ENCODE measurements around the gene NAT16. TPM values are rescaled to one million over a fixed set of nuclear protein-coding genes. Genes with fewer than 3 reads are reported as not detected.

Gene NAT16
- total and polyA plus RNA-seq, 9 of the 15 experiments (the other 6 are each of a cell fraction or from before 2014, with no cell fraction given), result 0.04 TPM; not detected in 8

Small RNA genes within 50 kb of the gene (microRNA-seq; reads per million reads assigned to microRNA genes)
- gene MIR4653 (ENCODE audit: borderline microRNAs expressed), result not detected

Small RNA genes within 50 kb of the gene (small RNA-seq; reads per million reads assigned to genes)
- gene MIR4653, result not detected

Other genes starting within 250 kb of the NAT16 start
Only the 7 nearest of the 14 such genes appear.
- 0.73 and 0.91 TPM in 2 replicates for gene SERPINE1, start 53.2 kb downstream of the NAT16 start, total RNA-seq (2014; rRNA removed)
- 0.44 and 0.67 TPM in 2 replicates for gene SERPINE1, start 53.2 kb downstream of the NAT16 start, total RNA-seq (2014; rRNA removed; fragmentation: Illumina TruSeq; extraction: Trizol)
- gene SERPINE1, start 53.2 kb downstream of the NAT16 start, total RNA-seq (2015; rRNA removed; fragmentation: Illumina TruSeq; extraction: Trizol), result 0.22 and 0.23 TPM in 2 replicates
- 0.98 and 1.3 TPM in 2 replicates for gene SERPINE1, start 53.2 kb downstream of the NAT16 start, total RNA-seq (2021)
- 2.2 and 4.8 TPM in 2 replicates for gene SERPINE1, start 53.2 kb downstream of the NAT16 start, polyA plus RNA-seq (2011; rRNA removed)
- gene SERPINE1, start 53.2 kb downstream of the NAT16 start, polyA plus RNA-seq (2014; fragmentation: Illumina TruSeq; extraction: Trizol), result 1.0 and 1.1 TPM in 2 replicates
- 1 to 10 TPM in 1 of 2 experiments, under 1 TPM in 1; 0.89 to 1.6 TPM for gene SERPINE1, start 53.2 kb downstream of the NAT16 start, polyA plus RNA-seq (2014; fragmentation: Nextera tagmentation; extraction: Ambion mirVana)
- 0.54 and 0.62 TPM in 2 replicates for gene SERPINE1, start 53.2 kb downstream of the NAT16 start, polyA plus RNA-seq (2014; rRNA removed)
- 149 and 163 TPM in 2 replicates for gene AP1S1, start 25.8 kb downstream of the NAT16 start, total RNA-seq (2014; rRNA removed)
- gene AP1S1, start 25.8 kb downstream of the NAT16 start, total RNA-seq (2014; rRNA removed; fragmentation: Illumina TruSeq; extraction: Trizol), result 68.6 and 77.7 TPM in 2 replicates
- gene AP1S1, start 25.8 kb downstream of the NAT16 start, total RNA-seq (2015; rRNA removed; fragmentation: Illumina TruSeq; extraction: Trizol), result 71.8 and 71.9 TPM in 2 replicates
- gene AP1S1, start 25.8 kb downstream of the NAT16 start, total RNA-seq (2021), result 89.4 and 91.2 TPM in 2 replicates
- 113 and 121 TPM in 2 replicates for gene AP1S1, start 25.8 kb downstream of the NAT16 start, polyA plus RNA-seq (2011; rRNA removed)
- 79.8 and 104 TPM in 2 replicates for gene AP1S1, start 25.8 kb downstream of the NAT16 start, polyA plus RNA-seq (2014; fragmentation: Illumina TruSeq; extraction: Trizol)
- gene AP1S1, start 25.8 kb downstream of the NAT16 start, polyA plus RNA-seq (2014; fragmentation: Nextera tagmentation; extraction: Ambion mirVana), result 10 to 100 TPM in 1 of 2 experiments, 1 to 10 TPM in 1; 4.4 to 13.6 TPM
- gene AP1S1, start 25.8 kb downstream of the NAT16 start, polyA plus RNA-seq (2014; rRNA removed), result 125 and 188 TPM in 2 replicates
- gene VGF, start 14.7 kb downstream of the NAT16 start, total RNA-seq (2014; rRNA removed), result 1.8 and 2.8 TPM in 2 replicates
- 0.19 and 0.22 TPM in 2 replicates for gene VGF, start 14.7 kb downstream of the NAT16 start, total RNA-seq (2014; rRNA removed; fragmentation: Illumina TruSeq; extraction: Trizol)
- 0.40 and 0.45 TPM in 2 replicates for gene VGF, start 14.7 kb downstream of the NAT16 start, total RNA-seq (2015; rRNA removed; fragmentation: Illumina TruSeq; extraction: Trizol)
- gene VGF, start 14.7 kb downstream of the NAT16 start, total RNA-seq (2021), result 4.2 and 5.7 TPM in 2 replicates
- gene VGF, start 14.7 kb downstream of the NAT16 start, polyA plus RNA-seq (2011; rRNA removed), result 0.14 and 0.23 TPM in 2 replicates
- gene VGF, start 14.7 kb downstream of the NAT16 start, polyA plus RNA-seq (2014; fragmentation: Illumina TruSeq; extraction: Trizol), result 0.34 and 0.79 TPM in 2 replicates
- gene VGF, start 14.7 kb downstream of the NAT16 start, polyA plus RNA-seq (2014; fragmentation: Nextera tagmentation; extraction: Ambion mirVana), result under 1 TPM; 0.03 to 0.08 TPM
- gene VGF, start 14.7 kb downstream of the NAT16 start, polyA plus RNA-seq (2014; rRNA removed), result 1.4 and 1.7 TPM in 2 replicates
- gene MOGAT3, start 20.7 kb upstream of the NAT16 start, total RNA-seq (2014; rRNA removed), result not detected in 2 replicates
- gene MOGAT3, start 20.7 kb upstream of the NAT16 start, total RNA-seq (2014; rRNA removed; fragmentation: Illumina TruSeq; extraction: Trizol), result not detected in 2 replicates
- gene MOGAT3, start 20.7 kb upstream of the NAT16 start, total RNA-seq (2015; rRNA removed; fragmentation: Illumina TruSeq; extraction: Trizol), result not detected in 2 replicates
- not detected in 2 replicates for gene MOGAT3, start 20.7 kb upstream of the NAT16 start, total RNA-seq (2021)
- gene MOGAT3, start 20.7 kb upstream of the NAT16 start, polyA plus RNA-seq (2011; rRNA removed), result 0.07 and 0.13 TPM in 2 replicates
- gene MOGAT3, start 20.7 kb upstream of the NAT16 start, polyA plus RNA-seq (2014; fragmentation: Illumina TruSeq; extraction: Trizol), result not detected in 2 replicates
- gene MOGAT3, start 20.7 kb upstream of the NAT16 start, polyA plus RNA-seq (2014; fragmentation: Nextera tagmentation; extraction: Ambion mirVana), result under 1 TPM; 0.07 to 0.17 TPM
- not detected in 2 replicates for gene MOGAT3, start 20.7 kb upstream of the NAT16 start, polyA plus RNA-seq (2014; rRNA removed)
- gene PLOD3, start 37.3 kb upstream of the NAT16 start, total RNA-seq (2014; rRNA removed), result 42.1 and 53.8 TPM in 2 replicates
- 23.5 and 24.1 TPM in 2 replicates for gene PLOD3, start 37.3 kb upstream of the NAT16 start, total RNA-seq (2014; rRNA removed; fragmentation: Illumina TruSeq; extraction: Trizol)
- 30.9 and 31.8 TPM in 2 replicates for gene PLOD3, start 37.3 kb upstream of the NAT16 start, total RNA-seq (2015; rRNA removed; fragmentation: Illumina TruSeq; extraction: Trizol)
- 101 and 103 TPM in 2 replicates for gene PLOD3, start 37.3 kb upstream of the NAT16 start, total RNA-seq (2021)
- 19.3 and 33.5 TPM in 2 replicates for gene PLOD3, start 37.3 kb upstream of the NAT16 start, polyA plus RNA-seq (2011; rRNA removed)
- 73.6 and 76.4 TPM in 2 replicates for gene PLOD3, start 37.3 kb upstream of the NAT16 start, polyA plus RNA-seq (2014; fragmentation: Illumina TruSeq; extraction: Trizol)
- 1 to 10 TPM; 2.8 to 5.9 TPM for gene PLOD3, start 37.3 kb upstream of the NAT16 start, polyA plus RNA-seq (2014; fragmentation: Nextera tagmentation; extraction: Ambion mirVana)
- gene PLOD3, start 37.3 kb upstream of the NAT16 start, polyA plus RNA-seq (2014; rRNA removed), result 50.3 and 58.9 TPM in 2 replicates
- gene ZNHIT1, start 37.9 kb upstream of the NAT16 start, total RNA-seq (2014; rRNA removed), result 162 and 189 TPM in 2 replicates
- 34.7 and 37.7 TPM in 2 replicates for gene ZNHIT1, start 37.9 kb upstream of the NAT16 start, total RNA-seq (2014; rRNA removed; fragmentation: Illumina TruSeq; extraction: Trizol)
- 67.7 and 70.1 TPM in 2 replicates for gene ZNHIT1, start 37.9 kb upstream of the NAT16 start, total RNA-seq (2015; rRNA removed; fragmentation: Illumina TruSeq; extraction: Trizol)
- gene ZNHIT1, start 37.9 kb upstream of the NAT16 start, total RNA-seq (2021), result 98.3 and 110 TPM in 2 replicates
- gene ZNHIT1, start 37.9 kb upstream of the NAT16 start, polyA plus RNA-seq (2011; rRNA removed), result 29.6 and 38.3 TPM in 2 replicates
- 81.6 and 101 TPM in 2 replicates for gene ZNHIT1, start 37.9 kb upstream of the NAT16 start, polyA plus RNA-seq (2014; fragmentation: Illumina TruSeq; extraction: Trizol)
- gene ZNHIT1, start 37.9 kb upstream of the NAT16 start, polyA plus RNA-seq (2014; fragmentation: Nextera tagmentation; extraction: Ambion mirVana), result 10 to 100 TPM in 1 of 2 experiments, 1 to 10 TPM in 1; 6.4 to 24.5 TPM
- gene ZNHIT1, start 37.9 kb upstream of the NAT16 start, polyA plus RNA-seq (2014; rRNA removed), result 132 and 140 TPM in 2 replicates
- gene CLDN15, start 57.5 kb upstream of the NAT16 start, total RNA-seq (2014; rRNA removed), result 3.0 and 8.4 TPM in 2 replicates
- gene CLDN15, start 57.5 kb upstream of the NAT16 start, total RNA-seq (2014; rRNA removed; fragmentation: Illumina TruSeq; extraction: Trizol), result 3.0 and 4.0 TPM in 2 replicates
- 6.7 and 7.4 TPM in 2 replicates for gene CLDN15, start 57.5 kb upstream of the NAT16 start, total RNA-seq (2015; rRNA removed; fragmentation: Illumina TruSeq; extraction: Trizol)
- gene CLDN15, start 57.5 kb upstream of the NAT16 start, total RNA-seq (2021), result 10.0 and 10.6 TPM in 2 replicates
- 11.6 and 16.2 TPM in 2 replicates for gene CLDN15, start 57.5 kb upstream of the NAT16 start, polyA plus RNA-seq (2011; rRNA removed)
- 10.2 and 11.1 TPM in 2 replicates for gene CLDN15, start 57.5 kb upstream of the NAT16 start, polyA plus RNA-seq (2014; fragmentation: Illumina TruSeq; extraction: Trizol)
- gene CLDN15, start 57.5 kb upstream of the NAT16 start, polyA plus RNA-seq (2014; fragmentation: Nextera tagmentation; extraction: Ambion mirVana), result under 1 TPM; 0.32 to 0.39 TPM
- gene CLDN15, start 57.5 kb upstream of the NAT16 start, polyA plus RNA-seq (2014; rRNA removed), result 14.5 and 17.9 TPM in 2 replicates